Activated effector memory CD4-positive, alpha-beta T cell treated with Interleukin-2 at 50 U/mL for 16 hours (primary cell): ENCODE measurements around the gene PITPNM3.
"Not testable (repeated sequence)": the region's sequence is repeated elsewhere in the genome, so short reads cannot be mapped to it uniquely, and the experiment has no call there.

ENCODE experiments used
- DNase-seq: peaks from one replicate; pipeline ENCODE4 v3.0.0-alpha.2; 2020

Gene PITPNM3

GRCh38 chr17:6497496-6498221 lies 58.7 kb downstream of the PITPNM3 start:
- no peak for DNase-seq

GRCh38 chr17:6496640-6497441 lies 59.5 kb downstream of the PITPNM3 start:
- DNase-seq = no peak

- no peak for DNase-seq
Observed at GRCh38 chr17:6496116-6496481, 60.3 kb downstream of the PITPNM3 start.

- no peak for DNase-seq
Observed at GRCh38 chr17:6495450-6496115, 60.8 kb downstream of the PITPNM3 start.

DNA sequence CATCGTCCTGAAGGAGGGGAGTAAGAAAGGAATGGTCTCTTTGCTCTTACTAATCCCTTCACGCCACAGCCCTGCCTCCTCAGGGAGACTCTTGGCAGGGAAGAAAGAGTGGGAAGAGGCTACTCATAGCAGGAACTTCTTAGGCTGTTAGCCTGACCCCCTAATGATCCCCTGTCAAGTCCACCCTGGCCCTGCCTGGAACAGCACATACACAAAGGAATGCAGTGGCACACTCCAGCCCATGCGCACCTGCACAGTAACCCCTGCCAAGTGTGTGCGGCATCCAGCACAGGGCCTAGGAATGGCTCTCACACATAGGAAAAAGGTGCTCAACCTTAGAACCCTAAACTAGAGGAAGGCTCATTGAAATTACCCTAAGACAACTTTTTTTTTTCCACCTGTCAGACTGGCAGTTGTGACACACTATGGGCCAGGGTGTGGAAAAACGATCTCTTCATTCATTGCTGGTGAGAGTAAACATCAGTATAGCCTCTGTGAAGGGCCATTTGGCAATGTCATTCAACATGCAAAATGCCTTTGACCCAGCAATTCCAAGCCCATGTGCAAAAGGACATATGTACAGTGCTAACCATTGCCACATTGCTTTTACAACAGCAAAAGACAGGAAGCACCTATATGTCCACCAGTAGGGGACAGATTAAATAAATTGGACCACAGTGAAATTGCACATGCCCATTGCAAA lies 62.0 kb downstream of the PITPNM3 start:
- no peak for DNase-seq

DNA sequence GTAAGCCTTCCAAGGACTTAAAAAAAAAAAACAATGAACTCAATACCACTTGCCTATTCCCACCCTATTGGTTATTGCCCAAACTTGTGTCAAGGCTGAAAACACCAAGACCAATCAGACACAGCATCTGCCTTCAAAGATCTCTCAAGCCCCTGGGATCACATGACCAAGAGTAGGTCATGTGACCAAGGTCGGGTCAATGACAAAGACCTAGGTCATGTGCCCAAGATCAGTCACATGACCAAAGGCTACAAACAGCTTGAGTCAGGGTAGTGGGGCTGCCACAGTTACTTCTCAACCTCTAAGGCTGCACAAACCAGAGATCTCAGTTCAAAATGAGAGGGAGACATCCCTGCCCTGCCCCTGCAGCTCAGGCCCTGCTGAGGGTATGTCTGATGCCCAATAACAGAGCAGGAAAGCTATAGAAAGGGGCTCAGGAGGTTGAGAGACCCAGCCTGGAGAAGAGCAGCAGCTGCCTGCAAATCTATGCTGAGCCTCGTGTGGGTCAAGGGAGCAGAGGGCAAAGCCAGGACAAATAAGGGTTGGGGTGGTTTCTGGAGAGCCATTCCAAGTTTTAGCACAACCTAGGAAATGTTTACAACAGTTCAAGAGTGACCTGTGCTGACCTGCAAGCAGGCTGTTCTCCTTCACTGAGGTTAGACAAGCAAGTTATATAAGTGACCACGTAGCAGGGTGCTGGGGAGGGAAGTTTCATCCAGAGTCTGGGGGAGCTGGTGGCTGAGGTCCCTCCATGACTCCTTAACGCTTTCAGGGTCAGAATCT lies 63.3 kb downstream of the PITPNM3 start:
- DNase-seq = no peak

DNA sequence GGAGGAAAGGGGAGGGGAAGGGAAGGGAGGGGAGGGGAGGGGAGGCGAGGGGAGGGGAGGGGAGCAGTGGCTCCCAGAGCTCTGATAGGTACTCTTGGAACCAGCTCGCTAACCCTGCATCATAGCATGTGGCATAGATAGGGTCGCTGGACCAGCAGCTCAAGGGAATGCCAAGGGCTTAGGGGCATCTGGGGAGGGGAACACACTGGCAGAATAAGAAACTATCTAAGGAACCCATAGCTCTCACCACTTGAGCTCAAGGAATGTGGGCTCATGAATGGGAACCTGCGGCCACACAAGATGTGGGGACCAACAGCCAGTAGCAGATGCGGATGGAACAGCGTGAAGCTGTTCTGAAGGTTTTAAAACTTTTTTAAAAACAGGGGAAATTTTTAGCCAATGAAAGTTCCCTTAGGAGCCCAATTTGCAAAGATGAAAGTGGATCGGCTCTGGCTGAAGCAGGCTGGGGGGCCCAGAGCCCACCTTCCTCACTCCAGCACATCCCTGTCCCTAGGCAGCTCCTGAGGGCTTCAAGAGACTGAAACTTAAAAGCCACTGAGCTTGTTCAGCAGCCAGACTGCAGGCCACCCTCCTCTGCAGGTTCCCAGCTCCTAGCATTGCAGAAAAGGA lies 65.2 kb downstream of the PITPNM3 start:
- DNase-seq = no peak

GRCh38 chr17:6489016-6489550 lies 67.3 kb downstream of the PITPNM3 start:
- no peak for DNase-seq

- DNase-seq = no peak
Observed at GRCh38 chr17:6488008-6488539, 68.3 kb downstream of the PITPNM3 start.

- DNase-seq = no peak
Observed at GRCh38 chr17:6487251-6488007, 68.9 kb downstream of the PITPNM3 start.

DNA sequence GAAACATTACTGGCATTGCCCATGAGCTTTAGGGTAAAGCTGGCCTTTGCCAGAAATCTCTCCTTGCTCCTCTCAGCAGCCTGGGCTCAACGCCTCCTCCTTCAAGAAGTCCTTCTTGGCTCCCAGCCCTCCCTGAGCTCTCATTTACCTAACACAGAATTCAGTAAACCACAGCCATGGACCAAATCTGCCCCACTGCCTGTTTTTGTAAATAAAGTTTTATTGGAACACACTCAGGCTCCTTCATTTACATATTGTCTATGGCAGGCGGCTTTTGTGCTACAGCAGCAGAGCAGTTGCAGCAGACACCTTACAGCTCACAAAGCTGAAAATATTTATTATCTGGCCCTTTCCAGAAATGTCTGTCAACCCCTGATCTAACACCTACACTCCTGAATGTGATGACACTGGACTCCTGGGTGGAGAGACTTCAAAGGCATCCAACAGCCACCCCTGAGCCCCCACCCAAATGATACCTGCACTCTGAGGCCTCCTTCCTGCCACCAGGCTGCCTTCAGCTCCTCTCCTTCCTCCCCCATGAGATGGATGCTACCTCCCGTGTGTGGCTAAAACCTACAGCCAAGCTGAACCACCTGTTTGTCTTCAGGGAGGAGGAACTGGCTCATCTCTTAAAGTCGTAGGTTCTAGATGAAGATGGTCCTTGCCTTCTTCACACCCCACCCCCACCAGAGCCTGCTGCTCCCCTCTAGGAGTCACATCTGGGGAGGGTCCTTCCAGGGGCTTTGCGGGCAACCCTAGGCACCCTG lies 70.5 kb downstream of the PITPNM3 start:
- no peak for DNase-seq

- DNase-seq = no peak
Observed at GRCh38 chr17:6483507-6483906, 72.8 kb downstream of the PITPNM3 start.

- DNase-seq = not testable (repeated sequence)
Observed at GRCh38 chr17:6482796-6483195, 73.6 kb downstream of the PITPNM3 start.

DNA sequence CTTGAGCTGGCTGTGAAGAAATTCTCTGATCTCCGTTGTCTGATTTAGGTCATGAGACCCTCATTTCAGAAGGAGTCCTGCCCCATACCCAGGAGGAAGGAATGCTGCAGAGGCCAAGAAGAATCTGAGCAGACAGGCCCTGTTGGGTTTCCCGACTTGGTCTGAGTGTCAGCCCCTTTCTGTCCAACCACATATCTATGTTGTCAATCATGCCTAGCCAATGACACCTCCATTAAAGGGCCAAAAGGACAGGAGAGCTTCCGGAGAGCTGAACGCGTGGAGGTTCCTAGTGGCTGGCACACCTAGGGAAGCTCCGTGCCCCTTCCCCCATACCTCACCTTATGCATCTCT lies 74.3 kb downstream of the PITPNM3 start:
- DNase-seq = no peak

DNA sequence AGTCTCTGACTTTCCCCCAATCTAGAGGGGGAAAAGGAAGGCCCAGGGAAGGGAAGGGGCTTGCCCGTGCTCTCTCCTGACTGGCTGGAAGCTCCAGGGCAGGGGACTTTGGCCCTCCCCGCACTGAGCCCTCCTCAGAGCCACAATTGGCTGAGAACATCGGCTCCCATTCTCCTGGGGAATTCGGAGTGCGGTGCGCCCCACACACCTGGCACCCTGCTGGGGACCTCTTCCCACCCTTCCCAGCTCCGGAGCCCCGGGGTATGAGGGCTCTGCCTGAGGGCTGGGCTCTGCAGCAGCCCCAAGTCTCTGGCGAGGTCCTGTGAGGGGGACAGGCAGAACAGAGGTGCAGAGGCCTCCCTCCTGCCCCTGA lies 76.1 kb downstream of the PITPNM3 start:
- no peak for DNase-seq

- no peak for DNase-seq
Observed at GRCh38 chr17:6479622-6480302, 76.6 kb downstream of the PITPNM3 start.

DNA sequence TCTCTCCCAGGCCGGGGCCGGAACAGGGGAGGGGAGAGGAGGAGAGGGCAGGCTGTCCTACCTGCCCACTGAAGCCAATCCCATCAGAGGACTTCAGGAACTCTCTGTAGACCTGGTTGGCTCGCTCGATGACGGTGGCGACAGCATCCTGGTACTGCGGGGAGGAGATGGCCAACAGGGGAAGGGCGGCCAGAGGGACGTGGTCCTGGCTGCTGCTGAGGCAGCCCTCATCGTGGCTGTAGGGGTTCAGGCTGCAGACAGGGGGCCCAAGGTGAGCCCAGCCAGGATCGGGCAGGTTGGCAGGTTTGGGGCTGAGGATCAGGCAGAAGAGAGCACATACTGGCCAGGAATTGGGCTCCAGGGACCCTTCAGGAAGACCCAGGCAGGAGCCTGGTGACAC lies 77.9 kb downstream of the PITPNM3 start:
- no peak for DNase-seq

GRCh38 chr17:6477831-6478383 lies 78.4 kb downstream of the PITPNM3 start:
- no peak for DNase-seq

- DNase-seq = no peak
Observed at GRCh38 chr17:6476810-6477179, 79.6 kb downstream of the PITPNM3 start.
